ENCODE results near the gene TRAPPC14. TPM values are rescaled to one million over a fixed set of nuclear protein-coding genes. Genes with fewer than 3 reads are reported as not detected.

TRAPPC14 gene
- total RNA-seq, 4 donors from 2014 or later: 11.1 to 21.1 (median 11.8) TPM

DNA sequence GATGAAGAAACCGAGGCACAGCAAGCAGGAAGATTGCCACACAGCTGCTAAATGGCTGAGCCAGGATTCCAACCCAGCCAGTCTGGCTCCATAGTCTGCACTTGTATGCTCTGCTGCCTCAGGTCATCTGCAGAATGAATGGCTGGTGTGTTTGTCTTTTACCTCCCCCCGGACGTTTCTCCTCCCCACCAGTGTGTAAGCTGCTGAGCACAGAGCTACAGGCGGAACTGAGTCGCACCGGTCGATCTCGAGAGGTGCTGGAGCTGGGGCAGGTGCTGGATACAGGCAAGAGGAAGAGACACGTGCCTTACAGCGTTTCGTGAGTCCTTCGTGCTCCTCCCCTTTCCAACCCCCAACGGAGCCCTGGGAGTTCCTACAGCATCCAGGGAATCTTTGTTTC lies 36.5 kb downstream of the TRAPPC14 start:
- intact Hi-C loops (cut with DNase I): no loop called here
- 61 to 64% methylated on average over 13 of the region's 13 CpGs for WGBS, 2 donors
- Histone ChIP-seq H3K4me3 (replicated peaks in 1 of 3) (no peak overlapping the region), H3K27ac (no peak overlapping the region), H3K36me3 (no peaks in the 10 kb centered on the region), H3K27me3 (no peaks in the 10 kb centered on the region), H3K9me3 (no peaks in the 10 kb centered on the region), H3K4me1 (peaks cover 13 to 24% of the 10 kb centered on the region in 2 donors)
- DNase-seq: peak; percentile 19 to 20
- TF ChIP-seq POLR2A (IDR thresholded peaks at IDR 0.05): no peak
- TF ChIP-seq, protein P1, sequence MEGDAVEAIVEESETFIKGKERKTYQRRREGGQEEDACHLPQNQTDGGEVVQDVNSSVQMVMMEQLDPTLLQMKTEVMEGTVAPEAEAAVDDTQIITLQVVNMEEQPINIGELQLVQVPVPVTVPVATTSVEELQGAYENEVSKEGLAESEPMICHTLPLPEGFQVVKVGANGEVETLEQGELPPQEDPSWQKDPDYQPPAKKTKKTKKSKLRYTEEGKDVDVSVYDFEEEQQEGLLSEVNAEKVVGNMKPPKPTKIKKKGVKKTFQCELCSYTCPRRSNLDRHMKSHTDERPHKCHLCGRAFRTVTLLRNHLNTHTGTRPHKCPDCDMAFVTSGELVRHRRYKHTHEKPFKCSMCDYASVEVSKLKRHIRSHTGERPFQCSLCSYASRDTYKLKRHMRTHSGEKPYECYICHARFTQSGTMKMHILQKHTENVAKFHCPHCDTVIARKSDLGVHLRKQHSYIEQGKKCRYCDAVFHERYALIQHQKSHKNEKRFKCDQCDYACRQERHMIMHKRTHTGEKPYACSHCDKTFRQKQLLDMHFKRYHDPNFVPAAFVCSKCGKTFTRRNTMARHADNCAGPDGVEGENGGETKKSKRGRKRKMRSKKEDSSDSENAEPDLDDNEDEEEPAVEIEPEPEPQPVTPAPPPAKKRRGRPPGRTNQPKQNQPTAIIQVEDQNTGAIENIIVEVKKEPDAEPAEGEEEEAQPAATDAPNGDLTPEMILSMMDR (IDR thresholded peaks at IDR 0.05): no peak

DNA sequence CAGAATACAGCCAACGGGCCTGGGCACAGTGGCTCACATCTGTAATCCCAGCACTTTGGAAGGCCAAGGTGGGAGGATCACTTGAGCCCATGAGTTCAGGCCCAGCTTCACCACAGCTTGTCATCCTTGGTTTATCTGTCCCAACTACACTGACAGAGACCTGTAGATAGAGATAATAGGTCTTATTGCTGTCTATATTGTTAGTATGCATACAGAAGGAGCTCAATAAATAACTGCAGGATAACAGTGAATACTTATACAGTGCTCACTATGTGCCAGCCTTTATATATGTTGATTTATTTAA lies 37.8 kb downstream of the TRAPPC14 start:
- 31 to 53% methylated on average over 1 of the region's 1 CpG for WGBS, 2 donors
- no peak for DNase-seq
- Histone ChIP-seq H3K4me1 (peaks cover 7 to 19% of the 10 kb centered on the region in 2 donors), H3K9me3 (no peaks in the 10 kb centered on the region), H3K4me3 (replicated peaks in 1 of 3) (no peak overlapping the region), H3K36me3 (no peaks in the 10 kb centered on the region), H3K27me3 (no peaks in the 10 kb centered on the region), H3K27ac (peak overlapping the region in 1 of 3 donors; percentile 96)
- no peak for TF ChIP-seq POLR2A (IDR thresholded peaks at IDR 0.05)
- TF ChIP-seq, protein P1 (IDR thresholded peaks at IDR 0.05): no peak
- intact Hi-C loops (cut with DNase I): no loop called here

DNA sequence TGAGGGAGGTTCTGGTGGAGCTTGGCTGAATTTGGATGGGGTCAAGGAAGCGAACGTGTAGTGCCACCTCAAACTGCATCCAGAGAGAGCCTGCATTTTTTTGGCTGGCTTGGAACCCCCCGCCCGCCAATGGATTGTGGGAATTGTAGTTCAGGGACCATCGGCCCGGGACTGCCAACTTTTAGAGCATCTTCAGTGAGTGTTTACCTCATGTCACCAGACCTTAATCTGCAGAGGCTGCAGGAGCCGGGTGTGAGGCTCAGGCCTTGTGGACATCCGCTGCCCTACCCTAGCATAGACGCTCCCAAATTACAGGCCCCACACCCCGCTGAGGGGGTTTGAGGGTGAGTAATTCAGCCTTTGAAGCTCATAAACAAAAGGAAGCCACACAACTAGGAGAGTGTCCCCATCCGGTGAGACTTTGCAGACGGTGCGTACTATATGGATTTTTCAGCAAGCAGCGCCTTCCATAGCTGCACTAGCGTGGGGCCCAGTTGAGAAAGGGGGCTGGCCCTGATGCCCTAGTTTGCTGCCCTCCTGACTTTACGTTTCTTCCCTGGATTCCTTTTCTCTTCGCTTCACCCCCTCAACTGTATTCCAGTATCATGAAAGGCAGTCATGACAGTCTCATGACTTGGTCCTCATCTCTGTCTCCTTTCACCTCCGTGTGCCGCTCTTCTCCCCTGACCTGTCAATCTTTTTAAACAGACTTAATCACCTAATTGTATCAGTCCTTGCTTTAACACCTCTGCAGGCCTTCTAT lies 38.4 kb downstream of the TRAPPC14 start:
- no peak for TF ChIP-seq POLR2A (IDR thresholded peaks at IDR 0.05)
- TF ChIP-seq, protein P1 (IDR thresholded peaks at IDR 0.05): no peak
- H3K4me1 ChIP-seq: peaks cover 7 to 13% of the 10 kb centered on the region in 2 donors
- intact Hi-C loops (cut with DNase I): no loop called here
- no peaks in the 10 kb centered on the region for H3K36me3 ChIP-seq
- H3K27ac ChIP-seq: peak overlapping the region in 2 of 3 donors; percentile 81 to 96
- 26 to 36% methylated on average over 12 to 16 of the region's 19 CpGs for WGBS, 2 donors
- H3K27me3 ChIP-seq: no peaks in the 10 kb centered on the region
- H3K4me3 ChIP-seq (replicated peaks in 1 of 3): peak overlapping the region; percentile 27 to 85 (median 40)
- peak; percentile 50 to 52 for DNase-seq
- no peaks in the 10 kb centered on the region for H3K9me3 ChIP-seq

DNA sequence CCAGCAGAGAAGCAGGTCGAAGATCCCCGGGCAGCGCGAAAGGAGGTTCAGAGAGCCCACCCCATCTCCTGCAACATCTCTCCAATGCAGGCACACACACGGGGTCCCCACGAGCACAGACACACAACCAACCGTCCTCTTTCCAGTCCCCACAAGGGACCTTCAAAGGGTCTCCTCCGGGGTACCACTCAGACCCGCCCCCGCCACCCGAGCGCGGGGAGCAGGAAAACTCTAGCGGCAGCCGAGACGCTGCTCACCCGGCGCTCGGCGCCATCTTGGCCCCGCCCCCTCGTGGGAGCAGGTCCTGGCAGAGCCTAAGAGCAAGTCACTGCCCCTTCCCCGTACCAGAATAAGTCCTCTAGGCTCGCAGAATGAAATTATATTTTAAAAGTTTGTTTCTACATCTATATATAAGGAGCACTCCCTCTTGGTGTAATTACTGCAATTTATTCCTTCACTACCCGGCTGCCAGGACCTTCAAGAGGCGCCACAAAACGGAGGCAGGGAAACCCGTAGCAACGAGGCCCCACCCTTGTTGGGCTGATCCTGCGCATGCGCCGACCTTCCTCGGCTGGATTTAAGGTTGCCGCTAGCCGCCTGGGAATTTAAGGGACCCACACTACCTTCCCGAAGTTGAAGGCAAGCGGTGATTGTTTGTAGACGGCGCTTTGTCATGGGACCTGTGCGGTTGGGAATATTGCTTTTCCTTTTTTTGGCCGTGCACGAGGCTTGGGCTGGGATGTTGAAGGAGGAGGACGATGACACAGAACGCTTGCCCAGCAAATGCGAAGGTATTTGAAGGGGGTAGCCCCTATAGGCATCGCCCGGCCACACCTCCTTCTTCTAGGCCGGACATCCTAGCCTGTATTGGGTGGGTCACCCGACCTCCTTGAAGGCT lies 39.2 kb downstream of the TRAPPC14 start, which contains the start of the genes CNPY4 and TAF6:
Gene CNPY4, plus strand, starts transcription at position 563 of the 898 bp plus-strand sequence. Its CDS starts 111 bp downstream, at position 674.
Gene TAF6, minus strand, starts transcription at position 287 of the 898 bp plus-strand sequence. CDS start 5,149 bp downstream, outside the sequence.
- Histone ChIP-seq H3K9me3 (no peaks in the 10 kb centered on the region), H3K27me3 (no peaks in the 10 kb centered on the region), H3K27ac (peak within 1 kb of the TSS; percentile 64 to 96 (median 81)), H3K4me3 (replicated peaks in 1 of 3) (peak within 1 kb of the TSS; percentile 40 to 85 (median 77)), H3K4me1 (peaks cover 7 to 12% of the 10 kb centered on the region in 2 donors), H3K36me3 (no peaks in the 10 kb centered on the region)
- TF ChIP-seq, protein P1 (IDR thresholded peaks at IDR 0.05): peak in 2 of 6 experiments; percentile 6 to 28
- TF ChIP-seq POLR2A (IDR thresholded peaks at IDR 0.05): peak; percentile 38 to 74
- WGBS, 2 donors: 1% methylated on average over 21 to 49 of the region's 49 CpGs
- intact Hi-C loops (cut with DNase I): no loop called here
- peak; percentile 94 to 97 for DNase-seq

All from thyroid gland (tissue), 4 donors.